GM19043 (cell line): ENCODE data around the gene MRPL55.

Source experiments
- ATAC-seq: cut with Tn5 transposase; IDR thresholded peaks from one replicate; pipeline ENCODE4 v1.9.1; 2021; ENCODE audit warnings: low read depth; ENCODE audit not compliant: unreplicated experiment

Gene MRPL55

GRCh38 chr1:228073857-228074545, 35.1 kb downstream of the MRPL55 start:
- ATAC-seq: no peak

GRCh38 chr1:228073061-228073856, 35.8 kb downstream of the MRPL55 start:
- no peak for ATAC-seq

GRCh38 chr1:228072658-228073043, 36.4 kb downstream of the MRPL55 start:
- no peak for ATAC-seq

GRCh38 chr1:228071839-228072657, 37.1 kb downstream of the MRPL55 start:
- ATAC-seq: no peak

GRCh38 chr1:228070851-228071250, 38.2 kb downstream of the MRPL55 start:
- no peak for ATAC-seq

- no peak for ATAC-seq
Observed at GRCh38 chr1:228070173-228070572, 38.9 kb downstream of the MRPL55 start.

GRCh38 chr1:228068359-228068758, 40.7 kb downstream of the MRPL55 start:
- no peak for ATAC-seq

- no peak for ATAC-seq
Observed at GRCh38 chr1:228066891-228067654, 42.0 kb downstream of the MRPL55 start.

GRCh38 chr1:228066416-228066815, 42.7 kb downstream of the MRPL55 start:
- ATAC-seq: no peak

GRCh38 chr1:228065543-228066347, 43.4 kb downstream of the MRPL55 start:
- ATAC-seq: no peak

- ATAC-seq: no peak
Observed at GRCh38 chr1:228064741-228065542, 44.2 kb downstream of the MRPL55 start.

- no peak for ATAC-seq
Observed at GRCh38 chr1:228064296-228064695, 44.8 kb downstream of the MRPL55 start.

- ATAC-seq: no peak
Observed at GRCh38 chr1:228063251-228064191, 45.6 kb downstream of the MRPL55 start.

- ATAC-seq: no peak
Observed at GRCh38 chr1:228062812-228063211, 46.3 kb downstream of the MRPL55 start.

GRCh38 chr1:228062085-228062791, 46.9 kb downstream of the MRPL55 start:
- no peak for ATAC-seq

- ATAC-seq: no peak
Observed at GRCh38 chr1:228061411-228062084, 47.6 kb downstream of the MRPL55 start.
